Measurements from ENCODE around the gene SELENON.

- TF ChIP-seq CTCF (IDR thresholded peaks at IDR 0.05) (no peak), POLR2A (IDR thresholded peaks at IDR 0.05) (no peak)
Observed at GRCh38 chr1:25770541-25771220, 29.3 kb upstream of the SELENON start.
